ENCODE data around the gene SH3RF2.

The SH3RF2 gene

GRCh38 chr5:146000072-146000471, 63.7 kb downstream of the SH3RF2 start (continued):
- no peak for TF ChIP-seq ZXDB (tag by site-specific recombination; IDR thresholded peaks at IDR 0.05)
- no peak for TF ChIP-seq HOXA7 (CRISPR knock-in tag; IDR thresholded peaks at IDR 0.05; ENCODE audit: borderline replicate concordance)
- no peak for TF ChIP-seq ZNF366 (tag by site-specific recombination; conservative IDR thresholded peaks at IDR 0.05)
- TF ChIP-seq ZNF626 (tag by site-specific recombination; IDR thresholded peaks at IDR 0.05): no peak
- TF ChIP-seq ZNF664 (tag by site-specific recombination; IDR thresholded peaks at IDR 0.05): no peak

- H3K27ac ChIP-seq (ENCODE audit: extremely low read depth, low read depth, low read length): no peak overlapping the region
- H3K4me3 ChIP-seq (ENCODE audit: low read depth, low read length): no peak overlapping the region
- H3K9me3 ChIP-seq (ENCODE audit: control insufficient read depth, insufficient read depth, low read depth, low read length): no peaks in the 10 kb centered on the region
- TF ChIP-seq, protein P1, sequence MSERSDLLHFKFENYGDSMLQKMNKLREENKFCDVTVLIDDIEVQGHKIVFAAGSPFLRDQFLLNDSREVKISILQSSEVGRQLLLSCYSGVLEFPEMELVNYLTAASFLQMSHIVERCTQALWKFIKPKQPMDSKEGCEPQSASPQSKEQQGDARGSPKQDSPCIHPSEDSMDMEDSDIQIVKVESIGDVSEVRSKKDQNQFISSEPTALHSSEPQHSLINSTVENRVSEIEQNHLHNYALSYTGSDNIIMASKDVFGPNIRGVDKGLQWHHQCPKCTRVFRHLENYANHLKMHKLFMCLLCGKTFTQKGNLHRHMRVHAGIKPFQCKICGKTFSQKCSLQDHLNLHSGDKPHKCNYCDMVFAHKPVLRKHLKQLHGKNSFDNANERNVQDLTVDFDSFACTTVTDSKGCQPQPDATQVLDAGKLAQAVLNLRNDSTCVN (tag by site-specific recombination; optimal IDR thresholded peaks at IDR 0.05): no peak
- no peak for TF ChIP-seq ZNF600 (tag by site-specific recombination; IDR thresholded peaks at IDR 0.05)
- no peak for TF ChIP-seq ZBTB1 (tag by site-specific recombination; IDR thresholded peaks at IDR 0.05)
- no peak for TF ChIP-seq ZNF404 (tag by site-specific recombination; IDR thresholded peaks at IDR 0.05)
- no peak for TF ChIP-seq EGR2 (tag by site-specific recombination; IDR thresholded peaks at IDR 0.05; ENCODE audit: low read depth)
- TF ChIP-seq ZNF521 (tag by site-specific recombination; IDR thresholded peaks at IDR 0.05): no peak
- TF ChIP-seq, protein P2, sequence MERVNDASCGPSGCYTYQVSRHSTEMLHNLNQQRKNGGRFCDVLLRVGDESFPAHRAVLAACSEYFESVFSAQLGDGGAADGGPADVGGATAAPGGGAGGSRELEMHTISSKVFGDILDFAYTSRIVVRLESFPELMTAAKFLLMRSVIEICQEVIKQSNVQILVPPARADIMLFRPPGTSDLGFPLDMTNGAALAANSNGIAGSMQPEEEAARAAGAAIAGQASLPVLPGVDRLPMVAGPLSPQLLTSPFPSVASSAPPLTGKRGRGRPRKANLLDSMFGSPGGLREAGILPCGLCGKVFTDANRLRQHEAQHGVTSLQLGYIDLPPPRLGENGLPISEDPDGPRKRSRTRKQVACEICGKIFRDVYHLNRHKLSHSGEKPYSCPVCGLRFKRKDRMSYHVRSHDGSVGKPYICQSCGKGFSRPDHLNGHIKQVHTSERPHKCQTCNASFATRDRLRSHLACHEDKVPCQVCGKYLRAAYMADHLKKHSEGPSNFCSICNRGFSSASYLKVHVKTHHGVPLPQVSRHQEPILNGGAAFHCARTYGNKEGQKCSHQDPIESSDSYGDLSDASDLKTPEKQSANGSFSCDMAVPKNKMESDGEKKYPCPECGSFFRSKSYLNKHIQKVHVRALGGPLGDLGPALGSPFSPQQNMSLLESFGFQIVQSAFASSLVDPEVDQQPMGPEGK (tag by site-specific recombination; IDR thresholded peaks at IDR 0.05): no peak
- no peak for TF ChIP-seq KLF7 (tag by site-specific recombination; IDR thresholded peaks at IDR 0.05; ENCODE audit: borderline replicate concordance)
- no peak for TF ChIP-seq ZNF146 (tag by site-specific recombination; IDR thresholded peaks at IDR 0.05)
- no peak for TF ChIP-seq ZNF530 (tag by site-specific recombination; IDR thresholded peaks at IDR 0.05; ENCODE audit: low read depth)
- no peak for TF ChIP-seq ZNF292 (tag by site-specific recombination; IDR thresholded peaks at IDR 0.05; ENCODE audit: borderline replicate concordance, low read depth)
- TF ChIP-seq ZNF664 (tag by site-specific recombination; IDR thresholded peaks at IDR 0.05): no peak
- H3K36me3 ChIP-seq (ENCODE audit: control insufficient read depth in 2 of 2, insufficient read depth in 1 of 2, low read length in 2 of 2): no peaks in the 10 kb centered on the region
- POLR2A ChIA-PET: no interaction called here
- H3K4me1 ChIP-seq (ENCODE audit: control insufficient read depth, insufficient read depth, low read length): no peaks in the 10 kb centered on the region
- CTCF ChIA-PET: no interaction called here
These were observed 65.3 kb downstream of the SH3RF2 start for GRCh38 chr5:146001544-146002190.

- ChIA-PET CTCF (no interaction called here), POLR2A (no interaction called here)
- H3K27ac ChIP-seq (ENCODE audit: extremely low read depth, low read depth, low read length): no peak overlapping the region
- H3K4me1 ChIP-seq (ENCODE audit: control insufficient read depth, insufficient read depth, low read length): no peaks in the 10 kb centered on the region
- TF ChIP-seq, protein P3, sequence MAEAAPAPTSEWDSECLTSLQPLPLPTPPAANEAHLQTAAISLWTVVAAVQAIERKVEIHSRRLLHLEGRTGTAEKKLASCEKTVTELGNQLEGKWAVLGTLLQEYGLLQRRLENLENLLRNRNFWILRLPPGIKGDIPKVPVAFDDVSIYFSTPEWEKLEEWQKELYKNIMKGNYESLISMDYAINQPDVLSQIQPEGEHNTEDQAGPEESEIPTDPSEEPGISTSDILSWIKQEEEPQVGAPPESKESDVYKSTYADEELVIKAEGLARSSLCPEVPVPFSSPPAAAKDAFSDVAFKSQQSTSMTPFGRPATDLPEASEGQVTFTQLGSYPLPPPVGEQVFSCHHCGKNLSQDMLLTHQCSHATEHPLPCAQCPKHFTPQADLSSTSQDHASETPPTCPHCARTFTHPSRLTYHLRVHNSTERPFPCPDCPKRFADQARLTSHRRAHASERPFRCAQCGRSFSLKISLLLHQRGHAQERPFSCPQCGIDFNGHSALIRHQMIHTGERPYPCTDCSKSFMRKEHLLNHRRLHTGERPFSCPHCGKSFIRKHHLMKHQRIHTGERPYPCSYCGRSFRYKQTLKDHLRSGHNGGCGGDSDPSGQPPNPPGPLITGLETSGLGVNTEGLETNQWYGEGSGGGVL (tag by site-specific recombination; IDR thresholded peaks at IDR 0.05): no peak
- peak; percentile 84 for TF ChIP-seq ZNF366 (tag by site-specific recombination; conservative IDR thresholded peaks at IDR 0.05)
- TF ChIP-seq, protein P4, sequence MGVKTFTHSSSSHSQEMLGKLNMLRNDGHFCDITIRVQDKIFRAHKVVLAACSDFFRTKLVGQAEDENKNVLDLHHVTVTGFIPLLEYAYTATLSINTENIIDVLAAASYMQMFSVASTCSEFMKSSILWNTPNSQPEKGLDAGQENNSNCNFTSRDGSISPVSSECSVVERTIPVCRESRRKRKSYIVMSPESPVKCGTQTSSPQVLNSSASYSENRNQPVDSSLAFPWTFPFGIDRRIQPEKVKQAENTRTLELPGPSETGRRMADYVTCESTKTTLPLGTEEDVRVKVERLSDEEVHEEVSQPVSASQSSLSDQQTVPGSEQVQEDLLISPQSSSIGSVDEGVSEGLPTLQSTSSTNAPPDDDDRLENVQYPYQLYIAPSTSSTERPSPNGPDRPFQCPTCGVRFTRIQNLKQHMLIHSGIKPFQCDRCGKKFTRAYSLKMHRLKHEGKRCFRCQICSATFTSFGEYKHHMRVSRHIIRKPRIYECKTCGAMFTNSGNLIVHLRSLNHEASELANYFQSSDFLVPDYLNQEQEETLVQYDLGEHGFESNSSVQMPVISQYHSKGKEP (tag by site-specific recombination; IDR thresholded peaks at IDR 0.05): no peak
- no peak overlapping the region for H3K4me3 ChIP-seq (ENCODE audit: low read depth, low read length)
- no peaks in the 10 kb centered on the region for H3K9me3 ChIP-seq (ENCODE audit: control insufficient read depth, insufficient read depth, low read depth, low read length)
- H3K36me3 ChIP-seq (ENCODE audit: control insufficient read depth in 2 of 2, insufficient read depth in 1 of 2, low read length in 2 of 2): no peaks in the 10 kb centered on the region
These were observed 66.1 kb downstream of the SH3RF2 start for GRCh38 chr5:146002491-146002890.

Measured in HEK293 (cell line).